IMR-90 (cell line): ENCODE data around the gene RFC3. TPM values are rescaled to one million over a fixed set of nuclear protein-coding genes. Genes with fewer than 3 reads are reported as not detected.

ENCODE experiments used
- ATAC-seq: fragments of 200-7000 bp; cut with Tn5 transposase; 2 replicates; pipeline ENCODE4 v1.9.1; 2020; ENCODE audit warnings: low read depth, mild to moderate bottlenecking, moderate library complexity
- BruUV-seq: library from RNA; stranded (reverse); fragments of 400-500 nt; replicated peaks from 2 replicates; lab custom pipeline; 2021; lab: Mats Ljungman, UMichigan
- CTCF ChIA-PET: fragments of 300-600 bp; formaldehyde crosslinking; extraction: SDS; loops from one replicate; lab custom pipeline; 2021; ENCODE audit warnings: antibody characterized with exemption; lab: Yijun Ruan, JAX
- POLR2A ChIA-PET: fragments of 300-600 bp; sonication (Branson Sonifier 250); formaldehyde crosslinking; loops from one replicate; lab custom pipeline; 2022; ENCODE audit warnings: antibody characterized with exemption; ENCODE audit not compliant: unreplicated experiment; lab: Charles Lee
- DNase-seq: peaks from one replicate; pipeline ENCODE4 v3.0.0; 2013
- H2AFZ ChIP-seq: replicated peaks from 2 replicates; pipeline ENCODE3; 2013; ENCODE audit warnings: low read length, mild to moderate bottlenecking; ENCODE audit not compliant: poor library complexity
- H2AK5ac ChIP-seq: 2 replicates; pipeline ENCODE4 v1.6.1; 2013; ENCODE audit warnings: low read depth, low read length, inconsistent platforms
- H2AK9ac ChIP-seq: replicated peaks from 2 replicates; pipeline ENCODE3; 2013; ENCODE audit warnings: mild to moderate bottlenecking, low read depth, low read length, moderate library complexity; ENCODE audit not compliant: poor library complexity
- H2BK120ac ChIP-seq: 2 replicates; pipeline ENCODE4 v1.6.1; 2013; ENCODE audit warnings: low read depth, low read length, inconsistent platforms
- H2BK15ac ChIP-seq: 3 replicates; pipeline ENCODE4 v1.6.1; 2013; ENCODE audit warnings: low read depth, low read length, inconsistent platforms
- H2BK20ac ChIP-seq: 2 replicates; pipeline ENCODE4 v1.6.1; 2013; ENCODE audit warnings: low read depth, mild to moderate bottlenecking, inconsistent platforms, low read length, moderate library complexity
- H2BK5ac ChIP-seq: 2 replicates; pipeline ENCODE4 v1.6.1; 2013; ENCODE audit warnings: mild to moderate bottlenecking, low read depth, low read length, inconsistent platforms; ENCODE audit not compliant: poor library complexity, severe bottlenecking
- H3K14ac ChIP-seq: replicated peaks from 2 replicates; pipeline ENCODE4 v1.6.1; 2013; ENCODE audit warnings: low read depth, low read length, inconsistent platforms
- H3K18ac ChIP-seq: 2 replicates; pipeline ENCODE4 v1.6.1; 2013; ENCODE audit warnings: low read depth, low read length, control low read depth
- H3K23ac ChIP-seq: 2 replicates; pipeline ENCODE4 v1.6.1; 2013; ENCODE audit warnings: low read depth, low read length, inconsistent platforms
- H3K27ac ChIP-seq: 2 replicates; pipeline ENCODE4 v1.5.1; 2013; ENCODE audit warnings: mild to moderate bottlenecking, control low read depth, low read length; ENCODE audit not compliant: insufficient read depth
- H3K27me3 ChIP-seq: 2 replicates; pipeline ENCODE4 v1.6.1; 2013; ENCODE audit warnings: low read length; ENCODE audit not compliant: control insufficient read depth, insufficient read depth
- H3K36me3 ChIP-seq: 2 replicates; pipeline ENCODE4 v1.6.1; 2013; ENCODE audit warnings: low read length, mixed read lengths; ENCODE audit not compliant: control insufficient read depth, insufficient read depth
- H3K4ac ChIP-seq: 2 replicates; pipeline ENCODE4 v1.6.1; 2013; ENCODE audit warnings: low read depth, low read length, inconsistent platforms
- H3K4me1 ChIP-seq: 2 replicates; pipeline ENCODE4 v1.6.1; 2013; ENCODE audit warnings: low read length, mixed read lengths; ENCODE audit not compliant: control insufficient read depth, insufficient read depth
- H3K4me2 ChIP-seq: 2 replicates; pipeline ENCODE4 v1.6.1; 2013; ENCODE audit warnings: low read depth, mild to moderate bottlenecking, control low read depth, low read length, moderate library complexity
- H3K4me3 ChIP-seq: 2 replicates; pipeline ENCODE4 v1.5.1; 2013; ENCODE audit warnings: low read depth, mild to moderate bottlenecking, control low read depth, low read length, moderate library complexity; ENCODE audit not compliant: insufficient read depth
- H3K56ac ChIP-seq: 2 replicates; pipeline ENCODE4 v1.6.1; 2013; ENCODE audit warnings: low read length, inconsistent platforms; ENCODE audit not compliant: insufficient read depth; ENCODE audit errors: extremely low read depth
- H3K79me1 ChIP-seq, 2 experiments: 2 replicates each; pipeline ENCODE4 v1.6.1; 2013; ENCODE audit warnings: low read length in 2 of 2, inconsistent platforms in 1 of 2, low read depth in 1 of 2
- H3K9ac ChIP-seq: 2 replicates; pipeline ENCODE4 v1.6.1; 2013; ENCODE audit warnings: low read depth, low read length, control low read depth
- H3K9me1 ChIP-seq: 2 replicates; pipeline ENCODE4 v1.6.1; 2013; ENCODE audit warnings: low read length, inconsistent platforms; ENCODE audit not compliant: insufficient read depth
- H3K9me3 ChIP-seq: 2 replicates; pipeline ENCODE4 v1.6.1; 2013; ENCODE audit warnings: low read length; ENCODE audit not compliant: control insufficient read depth, insufficient read depth
- H4K20me1 ChIP-seq: 2 replicates; pipeline ENCODE4 v1.6.1; 2013; ENCODE audit warnings: low read length, inconsistent platforms; ENCODE audit not compliant: insufficient read depth
- H4K5ac ChIP-seq: 2 replicates; pipeline ENCODE4 v1.6.1; 2013; ENCODE audit warnings: mild to moderate bottlenecking, low read depth, low read length, control low read depth
- H4K8ac ChIP-seq, 2 experiments: 2 replicates each; pipeline ENCODE4 v1.6.1; 2013; ENCODE audit warnings: low read depth in 2 of 2, low read length in 2 of 2, control low read depth in 1 of 2, inconsistent platforms in 1 of 2
- H4K91ac ChIP-seq: 2 replicates; pipeline ENCODE4 v1.6.1; 2013; ENCODE audit warnings: low read depth, low read length, inconsistent platforms; ENCODE audit not compliant: insufficient read depth
- BHLHE40 ChIP-seq: fragments of 150-350 bp; IDR thresholded peaks from 2 replicates; pipeline ENCODE4 v1.6.1; 2016; ENCODE audit warnings: mild to moderate bottlenecking, low read depth, low read length
- CHD1 ChIP-seq: IDR thresholded peaks from 2 replicates; pipeline ENCODE4 v1.6.1; 2012; ENCODE audit warnings: low read depth, low read length, improper control_type of control experiment
- FOS ChIP-seq: fragments of 150-350 bp; IDR thresholded peaks from 2 replicates; pipeline ENCODE4 v1.6.1; 2016; ENCODE audit warnings: low read depth, low read length
- MAZ ChIP-seq: IDR thresholded peaks from 2 replicates; pipeline ENCODE4 v1.6.1; 2012; ENCODE audit warnings: low read depth, mild to moderate bottlenecking, low read length, improper control_type of control experiment, moderate library complexity, borderline replicate concordance
- MXI1 ChIP-seq: IDR thresholded peaks from 2 replicates; pipeline ENCODE4 v1.6.1; 2012; ENCODE audit warnings: low read depth, mild to moderate bottlenecking, low read length, moderate library complexity, borderline replicate concordance
- NFE2L2 ChIP-seq: fragments of 150-350 bp; IDR thresholded peaks from 2 replicates; pipeline ENCODE4 v1.6.1; 2016; ENCODE audit warnings: low read depth, mild to moderate bottlenecking, low read length
- POLR2A ChIP-seq: IDR thresholded peaks from 2 replicates; pipeline ENCODE4 v1.6.1; 2012; ENCODE audit warnings: mild to moderate bottlenecking, low read depth, low read length
- RFX5 ChIP-seq: IDR thresholded peaks from 2 replicates; pipeline ENCODE4 v1.8.0; 2012; ENCODE audit warnings: low read depth, mild to moderate bottlenecking, low read length, moderate library complexity
- WGBS, 2 experiments: methylation state at CpG; one replicate each; pipeline versions ENCODE4 v1.1.5 to v1.1.7; 2013; ENCODE audit warnings: missing lambda C conversion rate in 2 of 2; ENCODE audit not compliant: insufficient read length in 1 of 2; ENCODE audit errors: extremely low coverage in 2 of 2; 5-methylcytosine and 5-hydroxymethylcytosine counted together
- dilution Hi-C: fragments of 300-500 bp; cut with HindIII; formaldehyde crosslinking; loops from one replicate; pipeline ENCODE4 v1.14.3; 2018; ENCODE audit warnings: low sequenced_read_pairs; ENCODE audit not compliant: unreplicated experiment
- in situ Hi-C: fragments of 300-500 bp; cut with MboI; formaldehyde crosslinking; loops from 3 replicates; pipeline ENCODE4 v1.14.3; 2019; ENCODE audit warnings: low sequenced_read_pairs, inconsistent platforms, mixed read lengths
- intact Hi-C: fragments of 100-400 bp; cut with micrococcal nuclease; formaldehyde crosslinking; loops from 2 replicates; pipeline ENCODE4 v1.10.0; 2022
- polyA plus RNA-seq, 3 experiments: library from polyadenylated mRNA; depleted of rRNA; stranded (reverse); fragments of >200 nt; gene quantifications; 2 replicates each; pipeline ENCODE4 v1.2.3, GENCODE V29; 2012; ENCODE audit warnings: low replicate concordance in 1 of 3
- total RNA-seq: library from RNA; depleted of rRNA; stranded (reverse); fragments of >200 nt; gene quantifications from 2 replicates; pipeline ENCODE4 v1.2.3, GENCODE V29; 2012

Gene RFC3
- total and polyA plus RNA-seq, 2 of the 4 experiments (the other 2 are of a cell fraction), result 9.8 to 12.9 TPM

DNA sequence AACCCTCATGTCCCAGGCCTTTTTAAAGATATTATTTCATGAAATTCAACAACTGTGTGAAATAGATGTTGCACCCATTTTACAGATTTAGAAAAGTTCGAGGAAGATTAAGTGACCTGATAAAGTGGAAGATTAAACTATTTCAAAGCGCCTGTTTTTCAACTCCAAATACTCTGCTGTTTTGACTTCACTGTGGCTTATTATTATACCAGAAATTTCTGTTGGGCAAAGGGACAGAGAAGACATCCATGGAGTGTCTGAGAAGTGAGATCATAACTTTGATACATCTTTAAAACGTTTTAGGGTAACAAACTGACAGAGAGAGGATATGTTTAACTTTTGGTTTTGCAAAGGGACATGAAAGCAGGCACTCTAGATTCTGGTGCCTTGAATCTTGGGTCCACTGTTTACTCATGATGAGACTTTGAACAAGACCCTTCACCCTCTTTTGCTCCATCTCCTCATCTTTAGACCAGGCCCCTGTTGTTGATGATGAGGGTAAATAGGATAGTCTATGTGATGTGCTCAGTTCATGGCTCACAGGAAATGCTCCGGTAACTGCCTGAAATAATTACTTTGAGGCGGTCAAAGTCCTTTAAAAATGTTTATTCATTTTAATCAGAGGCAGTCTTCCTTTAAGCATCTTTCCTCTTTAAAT is 55.4 kb downstream of the RFC3 start:
- Histone ChIP-seq H3K18ac (no peak overlapping the region), H3K4me1 (no peaks in the 10 kb centered on the region), H3K36me3 (no peaks in the 10 kb centered on the region), H2BK15ac (no peak overlapping the region), H3K56ac (no peak overlapping the region), H3K27me3 (no peaks in the 10 kb centered on the region), H2BK20ac (no peak overlapping the region), H4K8ac (no peak overlapping the region), H2AK9ac (no peak overlapping the region), H3K4me3 (no peak overlapping the region), H3K4me2 (no peak overlapping the region), H3K79me1 (no peaks in the 10 kb centered on the region), H2BK5ac (no peak overlapping the region), H4K91ac (no peak overlapping the region), H2AFZ (no peak overlapping the region), H3K9me1 (no peaks in the 10 kb centered on the region), H3K9me3 (no peaks in the 10 kb centered on the region), H3K4ac (no peak overlapping the region), H3K23ac (no peak overlapping the region), H4K20me1 (no peaks in the 10 kb centered on the region), H2BK120ac (no peak overlapping the region), H3K9ac (no peak overlapping the region), H2AK5ac (no peak overlapping the region), H4K5ac (no peak overlapping the region), H3K14ac (no peak overlapping the region), H3K27ac (no peak overlapping the region)
- ATAC-seq (no peak), DNase-seq (no peak)
- BruUV-seq, result no TSS peak
- no CpG with 5 or more reads among the region's 5 CpGs for WGBS, 2 experiments
- in situ Hi-C loops (no loop called here), dilution Hi-C loops (no loop called here), intact Hi-C loops (no loop called here)
- TF ChIP-seq MXI1, result no peak
- TF ChIP-seq BHLHE40, result no peak
- no peak for TF ChIP-seq RFX5
- TF ChIP-seq NFE2L2, result no peak
- no peak for TF ChIP-seq MAZ
- no peak for TF ChIP-seq POLR2A
- no peak for TF ChIP-seq FOS
- TF ChIP-seq CHD1, result no peak
- ChIA-PET POLR2A (no interaction called here), CTCF (interaction anchor here (0.5 kb wide), 1 partner anchor 11 kb away, joined by 3 read pairs; no protein-coding TSS in a partner anchor)
